KMS-11 (cell line): Measurements from ENCODE around the gene GPATCH4.

ENCODE experiments used
- H2AFZ ChIP-seq: fragments of 200-600 bp; sonication (generic); 2 replicates; pipeline ENCODE4 v1.6.1; 2016; ENCODE audit warnings: antibody characterized with exemption, mixed run types, low read depth
- H3K27ac ChIP-seq: fragments of 200-600 bp; sonication (generic); 2 replicates; pipeline ENCODE4 v1.6.1; 2016; ENCODE audit warnings: mild to moderate bottlenecking, mixed run types
- H3K27me3 ChIP-seq: fragments of 200-600 bp; sonication (generic); 2 replicates; pipeline ENCODE4 v1.6.1; 2017; ENCODE audit warnings: mild to moderate bottlenecking, low read depth, mixed run types, moderate library complexity; ENCODE audit not compliant: insufficient read depth
- H3K36me3 ChIP-seq: fragments of 200-600 bp; sonication (generic); 2 replicates; pipeline ENCODE4 v1.6.1; 2017; ENCODE audit warnings: mild to moderate bottlenecking, mixed run types; ENCODE audit not compliant: insufficient read depth
- H3K4me1 ChIP-seq: fragments of 200-600 bp; sonication (generic); 2 replicates; pipeline ENCODE4 v1.6.1; 2016; ENCODE audit warnings: mild to moderate bottlenecking, low read depth, mixed run types; ENCODE audit not compliant: poor library complexity, severe bottlenecking
- H3K4me2 ChIP-seq: fragments of 200-600 bp; sonication (generic); 2 replicates; pipeline ENCODE4 v1.7.0; 2016; ENCODE audit warnings: mild to moderate bottlenecking, mixed run types
- H3K4me3 ChIP-seq: fragments of 200-600 bp; sonication (generic); IDR thresholded peaks from 2 replicates; pipeline ENCODE4 v1.6.1; 2017; ENCODE audit warnings: low read depth, low read length, mixed read lengths; ENCODE audit not compliant: insufficient read depth
- H3K79me2 ChIP-seq: fragments of 200-600 bp; sonication (generic); 2 replicates; pipeline ENCODE4 v1.6.1; 2016; ENCODE audit warnings: low read depth, mixed run types; ENCODE audit not compliant: insufficient read depth
- H3K9ac ChIP-seq: fragments of 200-600 bp; sonication (generic); 2 replicates; pipeline ENCODE4 v1.6.1; 2016; ENCODE audit warnings: mild to moderate bottlenecking, mixed run types
- H4K20me1 ChIP-seq: fragments of 200-600 bp; sonication (generic); 2 replicates; pipeline ENCODE4 v1.6.1; 2016; ENCODE audit warnings: mild to moderate bottlenecking, mixed run types; ENCODE audit not compliant: insufficient read depth
- TF ChIP-seq, protein P1 (sequence below): fragments of 200-600 bp; sonication (generic); conservative IDR thresholded peaks from 2 replicates; pipeline ENCODE4 v1.6.1; 2017; ENCODE audit warnings: low read depth, mild to moderate bottlenecking, antibody characterized with exemption, low read length, moderate library complexity, mixed read lengths

The GPATCH4 gene

DNA sequence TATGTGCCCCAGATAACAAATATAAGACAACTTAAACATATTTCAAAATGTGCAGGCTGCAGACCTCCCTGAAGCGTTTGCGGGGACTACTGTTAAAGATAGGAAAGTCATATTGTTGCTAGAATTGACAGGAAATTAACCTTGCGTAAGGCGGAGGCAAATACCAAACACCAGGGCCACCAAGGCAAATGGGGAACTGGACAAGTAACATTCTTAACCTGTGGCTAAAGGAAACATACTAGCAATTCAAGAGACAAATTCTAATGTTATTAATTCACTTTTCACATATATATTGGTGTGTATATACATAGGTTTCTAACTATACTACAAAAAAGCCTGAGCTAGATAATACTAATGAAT is 24.8 kb upstream of the GPATCH4 start:
- Histone ChIP-seq H3K9ac (no peak overlapping the region), H2AFZ (no peak overlapping the region), H4K20me1 (no peaks in the 10 kb centered on the region), H3K27me3 (peaks cover 95% of the 10 kb centered on the region), H3K4me3 (no peak overlapping the region), H3K36me3 (no peaks in the 10 kb centered on the region), H3K79me2 (no peaks in the 10 kb centered on the region), H3K4me2 (no peak overlapping the region), H3K27ac (no peak overlapping the region), H3K4me1 (peaks cover 4% of the 10 kb centered on the region)
- TF ChIP-seq, protein P1, sequence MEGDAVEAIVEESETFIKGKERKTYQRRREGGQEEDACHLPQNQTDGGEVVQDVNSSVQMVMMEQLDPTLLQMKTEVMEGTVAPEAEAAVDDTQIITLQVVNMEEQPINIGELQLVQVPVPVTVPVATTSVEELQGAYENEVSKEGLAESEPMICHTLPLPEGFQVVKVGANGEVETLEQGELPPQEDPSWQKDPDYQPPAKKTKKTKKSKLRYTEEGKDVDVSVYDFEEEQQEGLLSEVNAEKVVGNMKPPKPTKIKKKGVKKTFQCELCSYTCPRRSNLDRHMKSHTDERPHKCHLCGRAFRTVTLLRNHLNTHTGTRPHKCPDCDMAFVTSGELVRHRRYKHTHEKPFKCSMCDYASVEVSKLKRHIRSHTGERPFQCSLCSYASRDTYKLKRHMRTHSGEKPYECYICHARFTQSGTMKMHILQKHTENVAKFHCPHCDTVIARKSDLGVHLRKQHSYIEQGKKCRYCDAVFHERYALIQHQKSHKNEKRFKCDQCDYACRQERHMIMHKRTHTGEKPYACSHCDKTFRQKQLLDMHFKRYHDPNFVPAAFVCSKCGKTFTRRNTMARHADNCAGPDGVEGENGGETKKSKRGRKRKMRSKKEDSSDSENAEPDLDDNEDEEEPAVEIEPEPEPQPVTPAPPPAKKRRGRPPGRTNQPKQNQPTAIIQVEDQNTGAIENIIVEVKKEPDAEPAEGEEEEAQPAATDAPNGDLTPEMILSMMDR, result peak; percentile 68

DNA sequence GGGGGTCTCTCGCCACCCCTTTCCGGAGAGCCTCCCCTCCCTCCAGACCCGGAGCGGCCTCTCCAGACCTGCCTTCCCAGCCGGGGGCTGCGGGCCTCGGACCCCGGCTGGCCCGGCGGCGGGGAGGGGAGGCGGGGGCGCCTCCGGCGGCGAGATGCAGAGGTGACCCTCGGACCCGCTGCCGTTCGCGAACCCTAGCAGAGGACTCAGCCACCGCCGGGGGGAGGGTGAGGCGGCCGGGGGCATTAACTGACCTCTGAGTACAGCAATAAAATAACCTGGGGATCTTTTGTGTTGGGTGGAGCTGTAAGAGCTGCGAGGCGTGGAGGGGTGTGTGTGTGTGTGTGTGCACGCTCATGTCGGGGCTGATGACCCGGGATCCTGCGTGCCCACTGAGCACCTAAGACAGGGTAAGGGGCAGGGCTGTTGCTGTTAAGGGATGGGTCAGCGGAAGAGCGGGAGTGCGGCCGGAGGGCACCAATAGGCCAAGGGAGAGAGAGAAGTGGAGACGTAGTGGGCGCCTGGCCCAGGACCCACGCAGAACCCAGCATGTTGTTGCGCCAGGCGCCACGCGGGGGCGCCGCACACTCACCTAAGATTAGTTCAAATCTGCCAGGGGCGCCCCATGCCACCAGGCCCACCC is 24.3 kb upstream of the GPATCH4 start:
- H3K27ac ChIP-seq, result no peak overlapping the region
- peaks cover 6% of the 10 kb centered on the region for H3K4me1 ChIP-seq
- TF ChIP-seq, protein P1, result peak; percentile 100
- no peak overlapping the region for H3K4me3 ChIP-seq
- peaks cover 95% of the 10 kb centered on the region for H3K27me3 ChIP-seq
- H3K36me3 ChIP-seq, result no peaks in the 10 kb centered on the region
- no peak overlapping the region for H3K9ac ChIP-seq
- no peak overlapping the region for H3K4me2 ChIP-seq
- no peaks in the 10 kb centered on the region for H4K20me1 ChIP-seq
- H2AFZ ChIP-seq, result no peak overlapping the region
- no peaks in the 10 kb centered on the region for H3K79me2 ChIP-seq

DNA sequence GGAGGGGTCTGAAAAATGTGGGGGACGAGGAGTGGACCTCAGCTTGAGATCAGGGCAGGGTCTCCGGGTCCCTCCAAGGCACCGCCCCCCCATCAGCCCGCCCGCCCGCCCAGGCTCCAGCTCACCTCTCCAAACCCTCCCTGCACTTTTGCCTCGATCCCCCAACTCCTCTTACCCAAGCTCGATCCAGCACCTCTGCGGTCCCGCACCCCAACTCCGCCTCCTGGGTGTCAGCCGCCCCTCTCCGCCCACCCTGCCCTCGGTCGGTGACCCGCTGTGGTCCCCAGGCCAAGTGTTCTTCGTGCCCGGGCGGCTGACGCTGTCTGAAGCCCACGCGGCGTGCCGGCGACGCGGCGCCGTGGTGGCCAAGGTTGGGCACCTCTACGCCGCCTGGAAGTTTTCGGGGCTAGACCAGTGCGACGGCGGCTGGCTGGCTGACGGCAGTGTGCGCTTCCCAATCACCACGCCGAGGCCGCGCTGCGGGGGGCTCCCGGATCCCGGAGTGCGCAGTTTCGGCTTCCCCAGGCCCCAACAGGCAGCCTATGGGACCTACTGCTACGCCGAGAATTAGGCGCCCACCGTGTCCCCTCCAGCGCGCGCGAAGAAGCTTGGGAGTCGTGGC is 23.6 kb upstream of the GPATCH4 start:
- TF ChIP-seq, protein P1, result no peak
- H3K9ac ChIP-seq, result no peak overlapping the region
- H3K4me3 ChIP-seq, result no peak overlapping the region
- peaks cover 95% of the 10 kb centered on the region for H3K27me3 ChIP-seq
- no peak overlapping the region for H3K27ac ChIP-seq
- peaks cover 12% of the 10 kb centered on the region for H3K4me1 ChIP-seq
- H4K20me1 ChIP-seq, result no peaks in the 10 kb centered on the region
- H3K4me2 ChIP-seq, result no peak overlapping the region
- no peaks in the 10 kb centered on the region for H3K79me2 ChIP-seq
- H2AFZ ChIP-seq, result no peak overlapping the region
- H3K36me3 ChIP-seq, result no peaks in the 10 kb centered on the region

DNA sequence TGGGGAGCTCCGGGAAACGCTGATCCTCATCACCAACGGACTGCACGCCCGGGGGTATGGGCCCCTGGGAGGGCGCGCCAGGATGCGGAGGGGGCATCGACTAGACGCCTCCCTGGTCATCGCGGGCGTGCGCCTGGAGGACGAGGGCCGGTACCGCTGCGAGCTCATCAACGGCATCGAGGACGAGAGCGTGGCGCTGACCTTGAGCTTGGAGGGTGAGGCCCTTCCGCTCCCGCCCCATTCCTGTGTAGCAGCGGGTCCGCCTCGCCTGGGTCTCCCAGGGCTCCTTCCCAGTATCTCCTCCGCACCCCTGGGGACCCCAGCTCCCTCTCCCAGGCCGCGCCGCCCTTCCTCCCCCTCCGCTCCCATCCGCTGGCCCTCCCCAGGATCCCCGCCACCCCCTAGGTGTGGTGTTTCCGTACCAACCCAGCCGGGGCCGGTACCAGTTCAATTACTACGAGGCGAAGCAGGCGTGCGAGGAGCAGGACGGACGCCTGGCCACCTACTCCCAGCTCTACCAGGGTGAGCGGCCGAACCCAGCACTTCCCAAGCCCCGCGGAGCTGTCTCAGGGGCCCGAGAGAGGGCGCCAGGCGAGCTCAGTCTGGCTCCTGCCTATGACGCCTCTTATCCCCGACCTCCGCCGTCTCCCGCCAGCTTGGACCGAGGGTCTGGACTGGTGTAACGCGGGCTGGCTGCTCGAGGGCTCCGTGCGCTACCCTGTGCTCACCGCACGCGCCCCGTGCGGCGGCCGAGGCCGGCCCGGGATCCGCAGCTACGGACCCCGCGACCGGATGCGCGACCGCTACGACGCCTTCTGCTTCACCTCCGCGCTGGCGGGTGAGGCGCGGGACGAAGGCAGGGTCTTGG is 22.9 kb upstream of the GPATCH4 start:
- Histone ChIP-seq H3K4me1 (peaks cover 12% of the 10 kb centered on the region), H3K27me3 (peaks cover 95% of the 10 kb centered on the region), H3K4me2 (no peak overlapping the region), H3K36me3 (no peaks in the 10 kb centered on the region), H3K4me3 (no peak overlapping the region), H3K9ac (no peak overlapping the region), H2AFZ (no peak overlapping the region), H3K79me2 (no peaks in the 10 kb centered on the region), H4K20me1 (no peaks in the 10 kb centered on the region), H3K27ac (no peak overlapping the region)
- TF ChIP-seq, protein P1, result no peak
